Endodermal cell (in vitro differentiated cells): Measurements from ENCODE around the gene TAF11L8. TPM values are rescaled to one million over a fixed set of nuclear protein-coding genes. Genes with fewer than 3 reads are reported as not detected.
"Not testable (repeated sequence)": the region's sequence is repeated elsewhere in the genome, so short reads cannot be mapped to it uniquely, and the experiment has no call there.

ENCODE experiments used
- DNase-seq: peaks from one replicate; pipeline ENCODE4 v3.0.0-alpha.2; 2017
- H3K27ac ChIP-seq: 2 replicates; pipeline ENCODE4 v1.5.1; 2013; ENCODE audit warnings: mild to moderate bottlenecking, low read depth, low read length, moderate library complexity
- H3K27me3 ChIP-seq: 2 replicates; pipeline ENCODE4 v1.6.1; 2013; ENCODE audit warnings: mild to moderate bottlenecking, low read length, moderate library complexity; ENCODE audit not compliant: insufficient read depth, control insufficient read depth, poor library complexity, severe bottlenecking
- H3K36me3 ChIP-seq: 2 replicates; pipeline ENCODE4 v1.7.0; 2013; ENCODE audit warnings: mild to moderate bottlenecking, low read length, moderate library complexity; ENCODE audit not compliant: control insufficient read depth, insufficient read depth
- H3K4me1 ChIP-seq: one replicate; pipeline ENCODE4 v1.7.0; 2013; ENCODE audit warnings: low read length; ENCODE audit not compliant: control insufficient read depth, insufficient read depth
- H3K4me3 ChIP-seq: 2 replicates; pipeline ENCODE4 v1.5.1; 2013; ENCODE audit warnings: mild to moderate bottlenecking, low read length, moderate library complexity
- H3K9ac ChIP-seq: 2 replicates; pipeline ENCODE4 v1.6.1; 2013; ENCODE audit warnings: mild to moderate bottlenecking, low read length, moderate library complexity; ENCODE audit not compliant: poor library complexity, severe bottlenecking; ENCODE audit errors: extremely low read depth
- H3K9me3 ChIP-seq: 2 replicates; pipeline ENCODE4 v1.6.1; 2013; ENCODE audit warnings: mild to moderate bottlenecking, low read length, moderate library complexity; ENCODE audit not compliant: control insufficient read depth
- H3K27ac Mint-ChIP-seq: 2 replicates; pipeline ENCODE4 v1.8.0; 2020; ENCODE audit warnings: mixed read lengths
- H3K27me3 Mint-ChIP-seq: 2 replicates; pipeline ENCODE4 v1.8.0; 2021; ENCODE audit warnings: mild to moderate bottlenecking, mixed read lengths; ENCODE audit not compliant: insufficient read depth
- H3K36me3 Mint-ChIP-seq: 2 replicates; pipeline ENCODE4 v1.8.0; 2020; ENCODE audit warnings: low read depth, mixed read lengths
- H3K4me1 Mint-ChIP-seq: 2 replicates; pipeline ENCODE4 v1.8.0; 2020; ENCODE audit warnings: mixed read lengths
- H3K4me3 Mint-ChIP-seq: 2 replicates; pipeline ENCODE4 v1.8.0; 2020; ENCODE audit warnings: mild to moderate bottlenecking, moderate library complexity, mixed read lengths
- H3K9me3 Mint-ChIP-seq: 2 replicates; pipeline ENCODE4 v1.8.0; 2020; ENCODE audit warnings: mild to moderate bottlenecking, mixed read lengths
- WGBS, 2 experiments: methylation state at CpG; one replicate each; pipeline versions ENCODE4 v1.1.5 to v1.1.7; 2013; ENCODE audit warnings: missing lambda C conversion rate in 2 of 2, mixed read lengths in 1 of 2; ENCODE audit not compliant: insufficient coverage in 1 of 2, insufficient read length in 1 of 2; 5-methylcytosine and 5-hydroxymethylcytosine counted together
- long read RNA-seq, 4 experiments: library from polyadenylated mRNA in 2 of 4; library from RNA in 1 of 4; library from capped mRNA in 1 of 4; stranded (forward) in 3 of 4; unstranded in 1 of 4; transcript quantifications; one replicate each; pipeline ENCODE4 v2.0.0, GENCODE V29; 2020 to 2021; ENCODE audit warnings: inconsistent platforms in 1 of 4
- polyA plus RNA-seq, 2 experiments: library from polyadenylated mRNA; stranded (reverse); fragments of 50-300 nt; gene quantifications; one replicate each; pipeline ENCODE4 v1.2.3, GENCODE V29; 2013
- total RNA-seq, 2 donors: library from RNA; stranded (reverse); fragmentation: NEBNext Ultra II Directional in 1 of 2; extraction: Animal tissue kit (Norgen Biotek cat#: 25700) in 1 of 2; gene quantifications; 2 replicates in 1 of 2; 3 replicates in 1 of 2; pipeline ENCODE4 v1.2.1, GENCODE V29; 2021
- TF ChIP-seq, protein P1 (sequence below): fragments of 200-600 bp; sonication (generic); conservative IDR thresholded peaks from 2 replicates; pipeline ENCODE4 v1.5.0; 2021; ENCODE audit warnings: antibody characterized with exemption, mild to moderate bottlenecking

TAF11L8 gene
- total RNA-seq: not detected
- polyA plus RNA-seq (2013, experiment 1 of 2): not detected
- not detected for polyA plus RNA-seq (2013, experiment 2 of 2)
- long read RNA-seq, experiment 1: 0 reads
- long read RNA-seq, experiment 2: 0 reads
- long read RNA-seq, experiment 3: 0 reads
- long read RNA-seq, experiment 4: 0 reads

DNA sequence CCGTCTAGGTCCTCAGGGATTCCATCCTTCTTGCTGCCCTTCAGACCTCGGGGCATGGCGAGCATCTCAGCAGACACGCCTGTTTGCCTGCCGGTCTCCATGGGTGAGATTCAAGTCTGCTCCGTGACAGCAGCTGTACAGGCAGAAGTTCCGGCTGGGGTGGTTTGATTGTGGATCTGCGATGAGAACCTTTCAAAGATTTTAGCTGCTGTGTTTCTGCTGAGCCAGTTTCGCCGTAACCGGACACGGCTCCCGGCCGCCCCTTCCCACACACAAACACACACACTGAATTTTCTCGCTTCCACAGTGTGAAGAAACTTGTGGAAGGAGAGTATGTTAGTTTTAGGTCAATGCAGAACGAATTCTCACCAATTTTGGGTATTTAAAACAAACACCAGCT is at the start of gene TAF11L8:
TSS of gene TAF11L8 (minus strand) at position 101 of the 400 bp plus-strand sequence.
- not testable (repeated sequence) for H3K27me3 Mint-ChIP-seq, H3K4me1 ChIP-seq, H3K27ac Mint-ChIP-seq, H3K4me1 Mint-ChIP-seq, H3K27me3 ChIP-seq, H3K9me3 ChIP-seq, H3K9ac ChIP-seq, H3K9me3 Mint-ChIP-seq, H3K36me3 ChIP-seq, DNase-seq, H3K4me3 Mint-ChIP-seq, H3K27ac ChIP-seq, H3K36me3 Mint-ChIP-seq, H3K4me3 ChIP-seq
- no CpG with 5 or more reads among the region's 16 CpGs for WGBS, 2 experiments

DNA sequence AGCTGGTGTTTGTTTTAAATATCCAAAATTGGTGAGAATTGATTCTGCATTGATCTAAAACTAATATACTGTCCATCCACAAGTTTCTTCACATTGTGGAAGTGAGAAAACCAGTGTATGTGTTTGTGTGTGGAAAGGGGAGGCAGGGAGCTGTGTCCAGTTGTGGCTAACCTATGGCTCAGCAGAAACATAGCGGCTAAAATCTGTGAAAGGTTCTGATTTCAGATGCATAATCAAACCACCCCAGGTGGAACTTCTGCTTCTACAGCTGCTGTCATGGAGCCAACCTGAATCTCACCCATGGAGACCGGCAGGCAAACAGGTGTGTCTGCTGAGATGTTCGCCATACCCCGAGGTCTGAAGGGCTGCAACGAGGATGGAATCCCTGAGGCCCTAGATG is 43.4 kb upstream of the TAF11L8 start, which contains the start of gene TAF11L14:
TSS of gene TAF11L14 (plus strand) at position 301 of the 400 bp plus-strand sequence.
- Mint-ChIP-seq H3K27ac (no peak within 1 kb of the TSS), H3K4me3 (no peak within 1 kb of the TSS), H3K27me3 (no peaks in the 10 kb centered on the region), H3K9me3 (no peaks in the 10 kb centered on the region), H3K4me1 (no peaks in the 10 kb centered on the region), H3K36me3 (no peaks in the 10 kb centered on the region)
- H3K36me3 ChIP-seq: no peaks in the 10 kb centered on the region
- H3K4me1 ChIP-seq: no peaks in the 10 kb centered on the region
- H3K27ac ChIP-seq: no peak within 1 kb of the TSS
- H3K9me3 ChIP-seq: no peaks in the 10 kb centered on the region
- no peak for DNase-seq
- TF ChIP-seq, protein P1, sequence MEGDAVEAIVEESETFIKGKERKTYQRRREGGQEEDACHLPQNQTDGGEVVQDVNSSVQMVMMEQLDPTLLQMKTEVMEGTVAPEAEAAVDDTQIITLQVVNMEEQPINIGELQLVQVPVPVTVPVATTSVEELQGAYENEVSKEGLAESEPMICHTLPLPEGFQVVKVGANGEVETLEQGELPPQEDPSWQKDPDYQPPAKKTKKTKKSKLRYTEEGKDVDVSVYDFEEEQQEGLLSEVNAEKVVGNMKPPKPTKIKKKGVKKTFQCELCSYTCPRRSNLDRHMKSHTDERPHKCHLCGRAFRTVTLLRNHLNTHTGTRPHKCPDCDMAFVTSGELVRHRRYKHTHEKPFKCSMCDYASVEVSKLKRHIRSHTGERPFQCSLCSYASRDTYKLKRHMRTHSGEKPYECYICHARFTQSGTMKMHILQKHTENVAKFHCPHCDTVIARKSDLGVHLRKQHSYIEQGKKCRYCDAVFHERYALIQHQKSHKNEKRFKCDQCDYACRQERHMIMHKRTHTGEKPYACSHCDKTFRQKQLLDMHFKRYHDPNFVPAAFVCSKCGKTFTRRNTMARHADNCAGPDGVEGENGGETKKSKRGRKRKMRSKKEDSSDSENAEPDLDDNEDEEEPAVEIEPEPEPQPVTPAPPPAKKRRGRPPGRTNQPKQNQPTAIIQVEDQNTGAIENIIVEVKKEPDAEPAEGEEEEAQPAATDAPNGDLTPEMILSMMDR: no peak
- H3K9ac ChIP-seq: no peak within 1 kb of the TSS
- WGBS, 2 experiments: 87 to 96% methylated on average over 4 to 5 of the region's 5 CpGs
- no peaks in the 10 kb centered on the region for H3K27me3 ChIP-seq
- H3K4me3 ChIP-seq: no peak within 1 kb of the TSS

DNA sequence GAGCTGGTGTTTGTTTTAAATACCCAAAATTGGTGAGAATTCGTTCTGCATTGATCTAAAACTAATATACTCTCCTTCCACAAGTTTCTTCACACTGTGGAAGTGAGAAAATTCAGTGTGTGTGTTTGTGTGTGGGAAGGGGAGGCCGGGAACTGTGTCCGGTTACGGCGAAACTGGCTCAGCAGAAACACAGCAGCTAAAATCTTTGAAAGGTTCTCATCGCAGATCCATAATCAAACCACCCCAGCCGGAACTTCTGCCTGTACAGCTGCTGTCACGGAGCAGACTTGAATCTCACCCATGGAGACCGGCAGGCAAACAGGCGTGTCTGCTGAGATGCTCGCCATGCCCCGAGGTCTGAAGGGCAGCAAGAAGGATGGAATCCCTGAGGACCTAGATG is 41.0 kb upstream of the TAF11L8 start, which contains the start of gene TAF11L13:
TSS of gene TAF11L13 (plus strand) at position 301 of the 400 bp plus-strand sequence.
- not testable (repeated sequence) for H3K4me1 ChIP-seq, H3K4me3 ChIP-seq, DNase-seq, H3K36me3 ChIP-seq, H3K27ac ChIP-seq, H3K27me3 Mint-ChIP-seq, H3K4me3 Mint-ChIP-seq, H3K4me1 Mint-ChIP-seq, H3K9ac ChIP-seq, H3K27ac Mint-ChIP-seq, H3K9me3 ChIP-seq, H3K27me3 ChIP-seq, H3K36me3 Mint-ChIP-seq, H3K9me3 Mint-ChIP-seq
- 93% methylated on average over 6 of the region's 12 CpGs; no CpG with 5 or more reads in 1 of the 2 experiments for WGBS, 2 experiments

DNA sequence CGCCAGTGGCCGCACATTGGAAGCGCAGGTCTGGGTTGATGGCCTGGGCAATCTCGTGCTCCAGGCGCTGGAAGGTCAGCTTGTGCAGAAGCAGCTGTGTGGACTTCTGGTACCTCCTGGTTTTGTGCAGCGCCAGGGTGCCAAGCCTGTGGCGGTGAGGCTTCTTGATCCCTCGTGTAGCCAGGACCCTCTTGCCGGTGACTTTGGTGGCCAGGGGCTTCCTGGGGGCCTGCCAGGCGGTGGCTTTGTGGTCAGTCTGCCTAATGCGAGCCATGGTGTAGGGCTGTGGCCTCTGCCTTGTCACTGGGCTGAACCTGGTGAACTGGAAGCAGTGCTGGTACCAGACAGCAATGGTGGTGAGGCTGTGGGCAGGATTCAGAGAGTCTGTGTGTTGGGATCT is 34.9 kb upstream of the TAF11L8 start:
- Mint-ChIP-seq H3K4me1 (no peaks in the 10 kb centered on the region), H3K36me3 (no peaks in the 10 kb centered on the region), H3K27ac (no peak overlapping the region), H3K4me3 (no peak overlapping the region), H3K27me3 (no peaks in the 10 kb centered on the region), H3K9me3 (no peaks in the 10 kb centered on the region)
- TF ChIP-seq, protein P1: no peak
- WGBS, 2 experiments: 95% methylated on average over 11 of the region's 11 CpGs; no CpG with 5 or more reads in 1 of the 2 experiments
- H3K36me3 ChIP-seq: no peaks in the 10 kb centered on the region
- H3K9ac ChIP-seq: no peak overlapping the region
- no peak for DNase-seq
- no peak overlapping the region for H3K4me3 ChIP-seq
- no peak overlapping the region for H3K27ac ChIP-seq
- H3K9me3 ChIP-seq: no peaks in the 10 kb centered on the region
- H3K4me1 ChIP-seq: no peaks in the 10 kb centered on the region
- H3K27me3 ChIP-seq: no peaks in the 10 kb centered on the region
